IPS-NIHi11 (cell line): Measurements from ENCODE around the gene RPGR.

ENCODE experiments used
- DNase-seq: peaks from one replicate; pipeline ENCODE4 v3.0.0; 2012; ENCODE audit warnings: mixed read lengths, low spot score

The RPGR gene

GRCh38 chrX:38327007-38327774 is at the start of gene RPGR:
RPGR (minus strand) TSS chrX:38327509; CDS start chrX:38327367, 142 bp downstream.
- peak; percentile 88 for DNase-seq

- no peak for DNase-seq
Observed at GRCh38 chrX:38376747-38377146, 49.4 kb upstream of the RPGR start.

- peak; percentile 7 for DNase-seq
Observed at GRCh38 chrX:38375891-38376290, 48.6 kb upstream of the RPGR start.

GRCh38 chrX:38374431-38374830 is 47.1 kb upstream of the RPGR start:
- no peak for DNase-seq

- DNase-seq, result no peak
Observed at GRCh38 chrX:38371641-38372040, 44.3 kb upstream of the RPGR start.

GRCh38 chrX:38368774-38369173 is 41.5 kb upstream of the RPGR start:
- DNase-seq, result no peak

- DNase-seq, result no peak
Observed at GRCh38 chrX:38365954-38366353, 38.6 kb upstream of the RPGR start.

- DNase-seq, result no peak
Observed at GRCh38 chrX:38363046-38363445, 35.7 kb upstream of the RPGR start.

GRCh38 chrX:38357747-38358673 is 30.7 kb upstream of the RPGR start:
- no peak for DNase-seq

- no peak for DNase-seq
Observed at GRCh38 chrX:38356401-38356800, 29.1 kb upstream of the RPGR start.

GRCh38 chrX:38352362-38352761 is 25.1 kb upstream of the RPGR start, which contains the start of gene OTC:
OTC (plus strand) TSS chrX:38352604; CDS start chrX:38352697, 93 bp downstream.
- DNase-seq, result no peak

GRCh38 chrX:38351346-38351745 is 24.0 kb upstream of the RPGR start:
- DNase-seq, result no peak

GRCh38 chrX:38347136-38347535 is 19.8 kb upstream of the RPGR start:
- peak; percentile 7 for DNase-seq

GRCh38 chrX:38346150-38346549 is 18.8 kb upstream of the RPGR start:
- DNase-seq, result no peak

- no peak for DNase-seq
Observed at GRCh38 chrX:38342853-38343778, 15.8 kb upstream of the RPGR start.

- no peak for DNase-seq
Observed at GRCh38 chrX:38341442-38341841, 14.1 kb upstream of the RPGR start.

- DNase-seq, result no peak
Observed at GRCh38 chrX:38336538-38337240, 9.4 kb upstream of the RPGR start.

GRCh38 chrX:38335382-38335781 is 8.1 kb upstream of the RPGR start:
- no peak for DNase-seq

- DNase-seq, result no peak
Observed at GRCh38 chrX:38332505-38332904, 5.2 kb upstream of the RPGR start.

- no peak for DNase-seq
Observed at GRCh38 chrX:38327775-38328081, 419 bp upstream of the RPGR start.

- no peak for DNase-seq
Observed at GRCh38 chrX:38326086-38326485, 1.2 kb downstream of the RPGR start.
